CD4-positive, alpha-beta T cell treated with Interleukin-10 for 1 hour (primary cell): ENCODE results near the gene ZNF280B.
"Not testable (repeated sequence)": the region's sequence is repeated elsewhere in the genome, so short reads cannot be mapped to it uniquely, and the experiment has no call there.

Experiments used
- DNase-seq: peaks from one replicate; pipeline ENCODE4 v3.0.0-alpha.2; 2020

ZNF280B gene

DNA sequence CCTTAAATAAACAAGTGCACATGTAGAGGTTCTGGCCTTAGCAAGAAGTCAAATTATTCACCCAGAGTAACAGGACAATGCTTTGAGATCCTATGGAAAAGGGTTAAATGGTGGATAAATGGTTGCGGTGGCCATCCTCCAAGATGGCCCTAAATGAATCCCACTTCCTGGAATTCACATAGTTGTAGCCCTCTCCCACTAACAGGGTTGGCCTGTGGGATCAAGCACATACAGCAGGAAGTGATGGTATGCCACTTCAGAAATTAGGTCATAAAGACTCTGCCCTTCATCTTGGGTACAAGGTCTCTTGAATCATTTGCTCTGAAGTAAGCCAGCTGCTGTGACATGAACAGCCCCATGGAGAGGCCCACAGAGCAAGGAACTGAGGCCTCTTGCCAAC, 1.8 kb downstream of the ZNF280B start:
- no peak for DNase-seq

DNA sequence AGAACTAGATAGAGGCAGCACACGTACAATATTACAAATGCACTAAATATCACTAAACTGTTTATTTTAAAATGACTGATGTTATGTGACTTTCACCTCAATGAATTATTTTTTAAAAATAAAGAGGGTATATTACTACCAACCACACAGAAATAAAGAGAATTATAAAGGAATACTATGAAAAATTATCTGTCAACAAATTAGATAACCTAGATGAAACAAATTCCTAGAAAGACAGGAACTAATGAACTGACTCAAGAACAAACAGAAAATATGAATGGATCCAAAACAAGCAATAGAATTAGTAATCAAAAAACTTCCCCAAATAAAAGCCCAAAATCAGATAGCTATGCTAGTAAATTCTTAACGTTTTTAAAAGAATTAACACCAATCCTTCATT, 10.3 kb downstream of the ZNF280B start:
- DNase-seq, result no peak

DNA sequence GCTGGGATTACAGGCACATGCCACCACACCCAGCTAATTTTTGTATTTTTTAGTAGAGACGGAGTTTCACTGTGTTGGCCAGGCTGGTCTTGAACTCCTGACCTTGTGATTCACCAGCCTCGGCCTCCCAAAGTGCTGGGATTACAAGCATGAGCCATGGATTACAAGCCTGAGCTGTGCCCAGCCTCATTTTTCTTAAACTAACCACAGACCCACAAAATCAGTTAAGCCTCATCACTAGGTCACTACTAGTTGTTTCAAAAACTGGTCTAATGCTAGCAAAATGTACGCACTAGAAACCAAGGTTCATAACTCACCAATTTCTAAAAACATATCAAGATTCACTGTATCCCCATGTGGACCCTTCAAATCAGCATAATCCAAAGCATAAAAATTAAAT, 17.0 kb downstream of the ZNF280B start:
- not testable (repeated sequence) for DNase-seq

DNA sequence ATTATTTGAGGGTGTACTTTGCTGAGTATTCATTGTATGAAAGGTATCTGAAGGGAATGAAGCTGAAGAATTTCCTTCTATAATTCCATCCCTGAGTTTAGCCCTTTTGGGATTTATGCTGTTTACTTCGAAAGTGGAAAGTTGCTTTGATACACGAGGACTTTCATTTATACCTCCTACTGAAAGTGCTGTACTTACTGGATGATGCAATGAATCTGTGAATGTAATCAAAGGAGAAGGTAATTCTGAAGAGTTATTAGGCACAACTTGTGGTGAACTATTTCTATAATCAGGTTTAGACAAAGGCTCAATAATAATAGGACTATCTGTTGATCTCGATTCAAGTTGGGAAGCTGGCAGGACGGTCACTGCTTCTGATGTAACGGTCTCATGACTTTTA, 19.8 kb downstream of the ZNF280B start:
- DNase-seq, result no peak

DNA sequence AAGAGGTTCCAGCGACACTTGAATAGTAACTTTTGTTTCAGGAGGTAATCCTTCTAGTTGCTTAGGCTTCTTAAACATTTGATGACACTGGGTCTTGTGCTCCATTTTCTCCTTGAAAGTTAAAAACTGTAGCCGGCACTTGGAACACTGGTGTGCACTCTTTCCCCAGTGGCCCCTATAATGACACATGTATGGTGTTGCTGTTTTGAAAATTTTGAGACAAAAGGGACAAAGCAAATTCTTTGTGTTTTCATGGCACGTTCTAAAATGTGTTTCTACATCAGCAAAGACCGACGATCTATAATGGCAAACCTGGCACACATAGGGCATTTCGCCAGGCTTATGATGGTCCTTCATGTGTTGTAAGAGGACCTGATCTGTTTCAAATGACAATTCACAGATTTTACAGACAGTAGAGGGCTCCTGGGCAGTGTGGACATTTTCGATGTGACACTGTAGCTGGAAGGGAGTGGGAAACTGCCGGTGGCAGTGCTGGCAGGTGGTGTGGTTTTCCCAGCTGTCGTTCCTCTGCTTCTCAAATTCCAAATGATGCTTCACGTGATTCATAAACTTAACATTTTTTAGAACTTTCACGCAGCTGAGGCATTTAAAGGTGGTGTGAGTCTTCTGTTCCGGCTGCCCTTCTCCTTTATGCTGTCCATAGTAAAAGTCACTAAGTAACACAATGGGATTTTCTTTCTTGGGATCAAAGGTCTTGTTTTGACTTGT, 20.5 kb downstream of the ZNF280B start:
- no peak for DNase-seq

DNA sequence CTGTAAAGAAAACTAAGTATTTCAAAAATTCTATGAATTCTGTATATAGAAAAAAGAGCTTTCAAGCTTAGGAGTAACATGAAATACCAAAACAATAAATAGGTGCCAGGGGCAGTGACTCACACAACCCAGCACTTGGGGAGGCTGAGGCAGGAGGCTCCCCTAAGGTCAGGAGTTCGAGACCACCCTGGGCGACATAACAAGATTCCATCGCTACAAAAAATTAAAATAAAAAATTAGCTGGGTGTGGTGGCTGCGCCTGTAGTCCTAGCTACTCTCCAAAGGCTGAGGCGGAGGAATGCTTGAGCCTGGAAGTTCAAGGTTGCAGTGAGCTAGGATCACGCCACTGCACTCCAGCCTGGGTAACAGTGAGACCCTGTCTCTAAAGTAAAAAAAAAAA, 21.5 kb downstream of the ZNF280B start:
- no peak for DNase-seq

DNA sequence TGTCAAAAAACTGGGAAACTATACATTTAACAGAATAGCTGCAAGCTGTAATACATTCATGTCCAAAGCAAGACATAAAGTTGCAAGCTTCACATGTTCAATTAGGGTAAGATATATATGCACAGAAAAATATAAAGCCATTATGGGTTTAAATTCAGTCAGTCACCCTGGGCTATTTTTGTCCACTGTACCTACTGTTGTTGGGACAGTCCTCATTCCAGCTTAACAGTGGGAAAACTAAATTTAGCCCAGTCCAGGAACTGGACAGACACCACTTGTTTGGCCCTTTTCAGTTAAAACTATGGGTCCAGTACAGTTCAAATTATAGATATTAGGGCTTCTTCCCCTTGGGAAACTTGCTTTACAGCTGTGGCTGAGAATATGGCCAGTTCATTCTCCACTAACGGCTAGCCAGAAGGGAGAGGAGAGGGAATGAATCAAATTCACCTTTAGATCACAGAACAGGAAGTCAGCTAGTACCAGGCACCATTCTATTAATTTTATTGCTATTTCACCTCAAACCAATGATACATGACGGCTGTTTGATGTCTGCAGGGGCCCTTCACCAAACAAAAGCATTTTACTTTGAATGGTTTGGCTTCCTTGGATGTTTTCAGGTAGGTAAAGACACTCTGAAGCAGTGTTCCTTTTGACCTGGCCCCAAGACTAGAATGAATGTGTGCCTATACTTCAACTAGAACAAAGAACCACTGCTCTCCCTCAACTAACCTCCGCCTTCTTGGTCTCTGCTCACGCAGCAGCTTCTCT, 22.2 kb downstream of the ZNF280B start:
- DNase-seq, result no peak

DNA sequence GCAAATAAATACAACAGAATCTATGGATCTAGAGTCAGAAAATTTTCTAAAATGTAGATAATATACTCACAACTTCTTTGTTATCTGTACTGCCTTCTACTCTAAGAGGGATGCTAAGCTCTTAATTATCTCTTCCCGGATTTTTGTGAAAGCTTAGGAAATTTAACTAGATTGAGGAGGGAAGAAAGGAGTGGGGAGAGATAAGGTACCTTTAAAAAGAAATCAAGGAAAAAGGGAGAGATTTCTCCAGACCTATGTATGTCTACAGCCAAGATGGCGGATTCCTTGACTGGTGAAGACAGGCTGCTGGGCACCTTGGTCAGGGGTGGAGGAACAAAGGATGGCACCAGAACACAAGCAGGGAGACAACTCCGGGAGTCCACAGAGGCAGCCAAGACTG, 23.0 kb downstream of the ZNF280B start:
- no peak for DNase-seq

DNA sequence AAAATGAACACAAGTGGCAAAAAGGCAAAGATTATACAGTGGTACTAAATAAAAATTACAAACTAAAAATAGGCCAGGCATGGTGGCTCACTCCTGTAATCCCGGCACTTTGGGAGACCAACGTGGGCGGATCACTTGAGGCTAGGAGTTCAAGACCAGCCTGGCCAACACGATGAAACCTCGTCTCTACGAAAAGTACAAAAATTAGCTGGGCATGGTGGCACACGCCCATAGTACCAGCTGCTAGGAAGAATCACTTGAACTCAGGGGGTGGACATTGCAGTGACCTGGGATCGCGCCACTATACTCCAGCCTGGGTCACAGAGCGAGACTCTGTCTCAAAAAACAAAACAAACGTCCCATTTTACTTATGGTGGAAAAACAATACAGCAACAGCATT, 24.5 kb downstream of the ZNF280B start:
- no peak for DNase-seq

DNA sequence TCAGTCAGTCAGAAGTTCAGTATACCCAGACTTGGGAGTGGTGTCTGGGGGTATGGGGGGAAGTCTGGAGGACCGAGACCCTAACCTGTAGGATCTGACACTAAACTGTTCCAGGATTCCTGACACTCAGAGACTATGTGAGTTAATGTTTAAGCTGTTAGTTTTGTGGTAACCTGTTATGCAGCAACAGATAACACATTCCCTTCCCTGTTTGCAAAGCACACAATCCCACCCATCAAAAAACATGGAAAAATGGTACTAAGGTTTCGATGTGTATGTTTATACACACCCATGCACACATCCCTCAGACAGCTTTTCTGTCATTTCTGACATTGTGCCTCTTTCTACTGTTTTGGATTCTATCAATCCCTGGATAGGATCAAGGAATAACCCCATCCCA, 27.6 kb downstream of the ZNF280B start:
- no peak for DNase-seq

DNA sequence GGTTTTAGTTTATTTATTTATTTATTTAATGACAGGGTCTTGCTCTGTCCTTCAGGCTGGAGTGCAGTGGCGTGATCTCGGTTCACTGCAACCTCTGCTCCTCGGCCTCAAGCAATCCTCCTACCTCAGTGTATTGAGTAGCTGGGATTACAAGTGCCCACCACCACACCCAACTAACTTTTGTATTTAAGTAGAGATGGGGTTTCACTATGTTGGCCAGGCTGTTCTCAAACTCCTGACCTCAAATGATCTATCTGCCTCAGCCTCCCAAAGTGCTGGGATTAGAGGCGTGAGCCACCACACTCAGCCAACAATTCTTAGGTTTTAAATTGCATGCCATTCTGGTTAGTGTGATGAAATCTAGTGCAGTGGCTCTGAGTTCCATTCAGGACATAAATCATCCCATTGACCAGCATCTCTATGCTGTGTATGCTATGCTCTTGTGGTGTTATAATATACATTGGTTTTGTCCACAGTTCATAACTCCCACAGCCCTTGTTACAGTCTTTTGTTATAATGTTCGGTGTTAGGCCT, 28.5 kb downstream of the ZNF280B start:
- no peak for DNase-seq

DNA sequence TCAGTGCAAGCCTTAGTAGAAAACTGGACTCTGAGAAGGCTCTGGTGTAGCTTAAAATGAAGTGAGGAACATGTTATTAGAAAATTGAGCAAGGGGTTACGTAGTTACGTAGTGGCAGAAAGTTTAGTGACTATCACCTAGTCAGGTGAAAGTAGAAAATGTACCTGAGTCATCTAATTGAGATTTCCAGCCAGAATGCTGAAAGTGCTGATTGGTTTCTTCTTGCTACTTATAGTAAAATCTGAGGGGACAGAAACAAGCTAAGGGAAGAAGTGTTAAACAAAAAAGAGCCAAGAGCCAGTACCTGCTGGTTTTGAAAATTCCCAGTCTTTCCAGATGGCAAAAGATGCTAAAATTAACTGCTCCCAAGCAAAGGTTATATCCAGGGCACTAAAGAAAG, 29.4 kb downstream of the ZNF280B start:
- DNase-seq, result no peak

DNA sequence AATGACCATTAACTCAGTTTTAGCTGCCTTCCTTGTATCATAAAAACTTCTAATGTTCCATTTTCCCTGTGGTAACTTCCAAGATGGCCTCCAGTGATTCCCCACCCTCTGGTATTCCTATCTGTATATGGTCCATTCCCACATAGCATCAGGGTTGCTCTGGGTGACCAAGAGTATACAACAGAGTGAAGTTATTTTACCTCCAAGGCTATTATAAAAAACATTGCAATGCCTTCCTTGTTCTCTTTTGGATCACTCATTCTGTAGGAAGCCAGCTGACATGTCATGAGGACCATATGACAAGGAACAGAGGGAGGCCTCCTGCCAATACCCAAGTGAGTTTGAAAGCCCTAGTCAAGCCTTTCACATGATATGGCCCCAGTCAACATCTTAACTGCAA, 30.1 kb downstream of the ZNF280B start:
- DNase-seq, result no peak

DNA sequence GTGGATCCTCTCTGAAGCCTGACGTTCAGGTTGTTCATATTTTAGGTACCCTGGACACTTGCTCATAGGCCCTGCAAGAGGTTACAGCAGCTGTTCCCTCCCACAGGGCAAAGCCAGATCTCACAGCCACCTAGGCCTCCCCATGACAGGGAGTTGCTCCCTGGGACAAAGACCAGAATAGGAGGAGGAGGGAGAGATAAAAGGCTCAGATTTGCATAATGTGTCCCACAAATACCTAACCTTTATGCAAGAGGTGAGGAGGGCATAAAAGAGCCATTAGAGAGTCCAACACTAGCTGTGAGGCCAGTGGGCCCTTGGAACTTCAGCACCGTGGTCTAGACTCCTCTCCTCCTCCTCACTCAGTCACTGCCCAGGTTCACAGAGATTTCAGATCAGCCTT, 33.8 kb downstream of the ZNF280B start:
- DNase-seq, result no peak

DNA sequence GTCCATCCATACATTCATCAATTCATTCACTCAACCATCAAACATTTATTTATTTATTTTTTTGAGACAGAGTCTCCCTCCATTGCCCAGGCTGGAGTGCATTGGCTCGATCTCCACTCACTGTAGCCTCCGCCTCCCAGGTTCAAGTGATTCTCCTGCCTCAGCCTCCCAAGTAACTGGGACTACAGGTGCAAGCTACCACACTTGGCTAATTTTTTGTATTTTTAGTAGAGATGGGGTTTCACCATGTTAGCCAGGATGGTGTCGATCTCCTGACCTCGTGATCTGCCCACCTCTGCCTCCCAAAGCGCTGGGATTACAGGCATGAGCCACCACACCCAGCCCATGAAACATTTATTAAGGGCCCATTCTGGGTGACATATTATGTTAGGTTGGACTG, 37.4 kb downstream of the ZNF280B start:
- DNase-seq, result not testable (repeated sequence)

DNA sequence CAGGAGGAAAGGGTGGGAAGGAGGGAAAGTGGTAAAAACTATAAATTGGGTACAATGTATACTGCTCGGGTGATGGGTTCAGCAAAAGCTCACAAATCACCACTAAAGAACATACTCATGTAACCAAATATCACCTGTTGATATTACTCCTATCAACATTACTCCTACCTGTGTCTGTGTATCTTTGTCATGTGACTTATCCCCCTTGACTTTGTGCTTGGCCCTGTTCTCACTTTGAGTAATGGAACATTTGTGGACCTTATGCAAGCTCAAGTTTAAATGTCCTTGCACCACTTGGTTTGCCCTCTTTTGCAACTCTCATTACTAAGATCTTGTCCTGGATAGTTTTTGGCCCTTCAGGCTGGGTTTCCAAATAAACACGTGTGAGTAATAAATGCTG, 39.0 kb downstream of the ZNF280B start:
- DNase-seq, result no peak

DNA sequence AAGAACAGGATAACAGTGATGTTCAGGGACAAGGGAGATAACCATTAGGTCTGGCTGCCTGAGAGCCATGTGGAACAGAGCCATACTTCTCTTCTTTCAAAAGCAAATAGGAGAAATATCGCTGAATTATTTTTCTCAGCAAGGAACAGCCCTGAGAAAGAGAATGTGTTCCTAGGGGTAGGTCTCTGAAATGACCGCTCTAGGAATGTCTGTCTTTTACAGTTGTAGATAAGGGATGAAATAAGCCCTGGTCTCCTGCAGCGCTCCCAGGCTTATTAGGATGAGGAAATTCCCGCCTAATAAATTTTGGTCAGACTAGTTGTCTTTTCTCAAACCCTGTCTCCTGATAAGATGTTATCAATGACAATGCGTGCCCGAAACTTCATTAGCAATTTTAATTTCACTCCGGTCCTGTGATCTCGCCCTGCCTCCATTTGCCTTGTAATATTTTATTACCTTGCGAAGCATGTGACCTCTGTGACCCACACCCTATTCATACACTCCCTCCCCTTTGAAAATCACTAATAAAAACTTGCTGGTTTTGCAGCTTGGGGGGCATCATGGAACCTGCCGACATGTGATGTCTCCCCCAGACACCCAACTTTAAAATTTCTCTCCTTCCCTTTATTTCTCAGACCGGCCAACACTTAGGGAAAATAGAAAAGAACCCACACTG, 39.6 kb downstream of the ZNF280B start:
- DNase-seq, result not testable (repeated sequence)

DNA sequence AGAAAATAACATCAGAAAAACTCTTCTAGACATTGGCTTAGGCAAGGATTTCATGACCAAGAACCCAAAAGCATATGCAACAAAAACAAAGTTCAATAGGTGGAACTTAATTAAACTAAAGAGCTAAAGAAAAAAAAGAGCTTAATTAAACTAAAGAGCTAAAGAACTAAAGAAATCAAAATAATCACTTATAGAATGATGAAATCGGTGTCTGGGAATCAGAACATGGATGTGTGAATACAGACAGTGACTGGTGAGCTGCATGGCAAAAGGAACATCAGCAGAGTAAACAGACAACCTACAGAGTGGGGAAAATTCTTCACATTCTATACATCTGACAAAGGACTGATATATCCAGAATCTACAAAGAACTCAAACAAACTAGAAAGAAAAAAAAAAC, 41.4 kb downstream of the ZNF280B start:
- DNase-seq, result no peak

DNA sequence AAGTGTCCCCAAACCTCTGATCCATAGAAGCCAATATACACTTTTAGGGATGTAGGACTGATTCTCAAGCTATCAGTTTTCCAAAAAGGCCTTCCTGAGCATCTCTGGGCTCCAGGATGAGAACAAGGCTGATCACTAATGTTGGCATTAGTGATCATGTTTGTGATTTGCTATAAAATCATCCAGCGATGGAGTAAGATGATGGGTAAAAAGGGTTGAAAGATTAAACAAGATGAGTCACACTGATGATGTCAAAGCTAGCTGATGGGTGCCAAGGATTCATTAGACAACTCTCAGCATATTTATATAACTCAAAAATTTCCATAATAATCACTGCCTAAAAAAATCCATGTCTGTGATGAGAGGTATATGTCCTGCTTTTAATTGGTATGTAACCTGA, 42.8 kb downstream of the ZNF280B start:
- DNase-seq, result no peak

DNA sequence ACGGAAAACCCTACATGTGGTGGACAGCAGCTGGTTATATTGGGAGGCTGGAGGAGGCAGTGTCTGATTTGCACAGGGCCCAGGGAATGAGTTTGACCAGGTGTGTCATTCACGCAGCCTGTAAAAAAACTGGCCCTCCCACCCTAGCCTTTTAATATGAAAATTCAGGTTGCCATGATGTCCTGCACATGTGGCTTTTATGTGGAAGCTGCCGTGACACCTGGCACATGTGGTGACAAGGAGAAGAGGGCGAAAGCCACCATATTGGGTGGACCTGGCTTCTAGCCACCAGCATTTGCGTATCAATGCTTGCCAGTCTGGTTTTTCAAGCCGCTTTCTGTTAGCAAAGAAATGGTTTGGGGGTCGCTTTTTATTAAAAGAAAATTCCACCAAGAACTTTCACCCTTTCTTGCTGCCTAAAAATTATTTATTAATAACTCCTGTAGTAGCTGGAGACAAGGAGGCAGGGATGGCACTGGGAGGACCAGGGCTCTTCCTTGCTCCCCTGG, 43.4 kb downstream of the ZNF280B start:
- no peak for DNase-seq

DNA sequence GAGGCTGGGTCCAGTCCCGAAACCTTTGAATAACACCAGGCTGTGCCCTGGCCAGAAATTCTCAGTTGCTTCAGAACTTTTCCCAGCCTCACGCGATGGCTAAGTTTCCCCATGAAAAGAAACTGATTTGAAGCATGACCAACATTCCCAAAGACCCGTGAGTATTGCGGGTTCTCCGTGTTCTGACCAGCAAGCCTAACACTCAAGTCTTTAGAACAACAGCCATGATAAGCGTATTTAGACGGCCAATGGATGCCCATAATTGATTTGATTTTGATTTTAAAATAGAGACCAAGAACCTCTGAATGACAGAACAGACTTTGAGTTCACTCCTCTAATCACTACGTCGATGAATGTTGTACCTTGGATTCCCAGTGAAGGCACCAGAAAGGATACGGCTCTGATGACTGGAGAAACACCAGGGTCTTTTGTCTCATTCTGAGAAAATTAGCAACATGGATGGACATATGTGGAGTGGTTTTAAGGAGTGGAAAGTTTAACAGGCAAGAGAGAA, 43.9 kb downstream of the ZNF280B start:
- DNase-seq, result no peak

DNA sequence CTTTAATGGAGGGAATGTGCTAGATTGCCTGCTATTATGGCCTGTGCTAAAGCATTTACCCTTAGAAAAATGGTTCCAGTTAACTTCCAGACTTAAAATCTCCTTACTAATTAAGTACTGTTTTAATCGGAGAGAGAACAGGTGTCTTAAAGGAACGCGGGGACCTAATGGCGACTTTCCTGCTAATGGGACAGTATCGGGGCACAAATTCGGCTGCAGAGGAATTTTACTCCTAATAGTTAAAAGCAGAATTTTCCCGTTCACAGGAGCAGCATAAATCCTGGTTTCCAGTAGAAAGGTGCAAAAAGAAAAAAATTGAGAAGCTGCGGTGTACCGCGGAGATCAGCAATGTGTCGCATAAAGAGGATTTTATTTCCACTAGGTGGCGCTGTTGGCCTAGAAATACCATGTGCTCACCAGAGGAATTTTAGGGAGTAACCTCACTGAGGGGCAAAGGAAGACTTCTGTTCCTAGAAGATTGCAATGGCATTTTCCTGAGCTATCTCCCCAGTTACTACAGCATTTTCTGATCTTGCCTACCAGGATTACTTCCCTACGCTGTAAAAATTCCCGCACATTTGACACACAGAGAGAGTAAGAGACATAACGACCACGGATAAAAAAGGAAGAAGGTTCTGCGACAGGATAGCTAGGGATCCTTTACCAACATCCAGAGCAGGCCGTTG, 44.5 kb downstream of the ZNF280B start:
- DNase-seq, result peak; percentile 65
